GM21447 (cell line): ENCODE results near the gene IPPK.

Experiments used
- ATAC-seq: cut with Tn5 transposase; IDR thresholded peaks from one replicate; pipeline ENCODE4 v1.9.1; 2021; ENCODE audit not compliant: unreplicated experiment

The IPPK gene

DNA sequence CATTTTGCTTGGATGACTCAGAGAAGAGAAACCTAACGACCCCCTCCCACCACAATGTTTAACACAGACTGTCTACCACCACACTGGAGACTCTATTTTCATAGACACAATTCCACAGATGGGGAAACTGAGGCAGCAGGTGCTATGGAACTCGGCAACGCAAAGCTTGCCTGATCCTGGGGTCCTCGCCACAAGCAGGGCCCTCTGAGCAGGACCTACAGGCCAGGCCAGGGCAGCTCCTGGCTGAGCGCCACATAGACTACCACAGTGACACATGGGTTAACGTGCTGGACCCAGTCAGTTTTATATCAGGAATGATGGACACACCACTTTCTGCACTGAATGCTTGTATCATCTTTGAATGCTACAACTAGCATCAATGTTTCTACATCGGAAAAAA is 11.8 kb downstream of the IPPK start:
- no peak for ATAC-seq

DNA sequence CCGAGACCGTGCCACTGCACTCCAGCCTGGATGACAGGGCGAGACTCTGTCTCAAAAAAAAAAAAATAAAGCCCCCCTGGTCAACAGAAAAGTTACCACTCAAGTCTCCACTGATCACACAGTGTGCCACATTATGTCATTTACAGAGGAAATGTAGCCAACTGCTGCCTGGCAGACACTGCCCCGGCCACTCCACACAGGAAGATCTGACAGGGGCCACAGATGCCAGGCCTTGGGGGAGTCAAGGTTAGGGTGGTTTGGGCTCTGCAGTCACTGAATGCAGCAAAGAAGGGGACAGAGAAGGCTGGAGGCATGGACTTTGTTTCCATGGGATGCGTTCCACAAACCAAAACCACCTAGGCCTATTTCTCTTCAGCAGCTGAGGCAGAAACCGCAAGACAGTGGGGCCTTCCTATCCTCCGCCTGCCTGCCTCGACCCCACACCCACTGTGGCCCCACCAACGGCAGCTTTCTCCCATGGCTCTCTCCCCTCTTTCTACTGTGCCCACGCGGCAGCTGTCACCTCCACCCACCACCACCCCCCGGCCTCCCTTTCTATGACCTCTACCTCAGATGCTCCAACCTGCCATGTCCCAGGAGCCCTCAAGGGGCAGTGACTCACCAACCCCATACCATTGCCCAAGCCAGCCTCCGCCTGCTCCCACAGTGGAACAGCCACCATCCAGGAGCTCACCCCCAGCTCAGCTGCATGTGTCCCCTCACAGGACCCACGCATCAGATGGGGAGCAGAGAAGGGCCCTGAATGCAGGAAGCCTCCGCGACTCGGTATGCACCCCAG is 12.4 kb downstream of the IPPK start:
- no peak for ATAC-seq

DNA sequence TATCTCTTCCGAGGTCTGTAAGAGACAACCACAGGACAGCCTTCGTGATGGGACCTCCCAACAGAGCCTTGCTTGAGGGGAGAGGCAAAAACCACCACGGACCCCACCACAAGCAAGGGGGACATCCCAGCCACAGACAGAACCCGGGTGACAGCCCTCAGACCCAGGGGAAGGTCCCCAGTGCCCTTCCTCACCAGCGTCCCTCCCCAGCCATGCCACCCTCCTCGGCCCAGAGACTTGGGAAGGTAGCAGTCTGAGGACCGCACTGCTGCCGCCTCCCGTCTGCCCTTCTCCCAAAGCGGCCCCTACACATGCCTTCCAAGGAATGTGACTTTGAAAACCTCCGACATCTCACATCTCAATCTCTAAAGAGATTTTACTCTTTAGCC is 13.4 kb downstream of the IPPK start:
- ATAC-seq = no peak

DNA sequence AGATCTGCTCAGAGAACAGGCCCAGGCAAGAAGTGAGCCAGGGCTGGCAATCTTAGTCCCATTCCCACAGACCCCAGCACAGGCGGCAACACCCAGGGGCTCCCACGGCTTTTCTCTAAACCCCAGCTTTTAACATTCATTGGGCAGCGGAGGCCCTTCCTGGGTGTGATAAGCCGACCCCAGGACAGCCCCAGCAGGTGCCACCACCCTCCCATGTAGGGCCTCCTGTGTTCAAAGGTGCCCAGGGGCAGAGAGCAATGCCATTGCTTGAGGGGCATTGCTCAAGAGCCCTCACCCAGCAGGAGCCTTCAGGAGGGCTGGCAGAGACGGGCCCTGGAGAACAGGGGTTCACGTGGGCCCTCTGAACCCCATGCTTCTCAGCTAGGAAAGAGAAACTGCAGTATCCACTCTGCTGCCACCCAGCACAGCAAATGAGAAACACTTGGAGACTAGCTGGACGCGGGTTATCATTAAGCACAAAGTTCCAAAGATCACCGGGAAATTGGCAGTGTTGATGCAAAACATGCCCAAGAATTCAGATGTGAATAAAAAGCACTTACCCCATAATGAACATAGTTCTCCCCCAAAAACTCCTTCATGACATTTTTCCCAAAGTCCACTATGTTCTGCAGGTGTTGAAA is 13.9 kb downstream of the IPPK start:
- ATAC-seq = no peak

DNA sequence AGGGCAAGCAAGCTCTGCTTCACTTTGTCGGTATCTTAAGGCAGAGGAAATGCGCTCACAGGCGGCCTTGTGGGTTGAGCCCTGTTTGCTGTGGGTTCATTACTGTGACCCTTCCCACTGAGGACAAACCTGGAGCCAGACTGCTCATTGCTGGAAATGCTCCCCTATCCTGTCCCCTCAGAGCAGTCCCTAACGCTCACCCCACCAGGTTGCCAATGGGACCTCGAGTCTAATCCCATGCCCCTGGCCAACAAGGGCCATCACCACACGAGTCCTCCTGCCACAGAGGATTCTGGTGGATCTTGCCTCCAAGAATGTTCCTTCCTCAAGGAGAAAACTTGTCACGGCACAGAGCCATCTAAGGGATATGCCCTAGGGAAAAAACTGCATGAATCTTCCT is 14.6 kb downstream of the IPPK start:
- no peak for ATAC-seq

DNA sequence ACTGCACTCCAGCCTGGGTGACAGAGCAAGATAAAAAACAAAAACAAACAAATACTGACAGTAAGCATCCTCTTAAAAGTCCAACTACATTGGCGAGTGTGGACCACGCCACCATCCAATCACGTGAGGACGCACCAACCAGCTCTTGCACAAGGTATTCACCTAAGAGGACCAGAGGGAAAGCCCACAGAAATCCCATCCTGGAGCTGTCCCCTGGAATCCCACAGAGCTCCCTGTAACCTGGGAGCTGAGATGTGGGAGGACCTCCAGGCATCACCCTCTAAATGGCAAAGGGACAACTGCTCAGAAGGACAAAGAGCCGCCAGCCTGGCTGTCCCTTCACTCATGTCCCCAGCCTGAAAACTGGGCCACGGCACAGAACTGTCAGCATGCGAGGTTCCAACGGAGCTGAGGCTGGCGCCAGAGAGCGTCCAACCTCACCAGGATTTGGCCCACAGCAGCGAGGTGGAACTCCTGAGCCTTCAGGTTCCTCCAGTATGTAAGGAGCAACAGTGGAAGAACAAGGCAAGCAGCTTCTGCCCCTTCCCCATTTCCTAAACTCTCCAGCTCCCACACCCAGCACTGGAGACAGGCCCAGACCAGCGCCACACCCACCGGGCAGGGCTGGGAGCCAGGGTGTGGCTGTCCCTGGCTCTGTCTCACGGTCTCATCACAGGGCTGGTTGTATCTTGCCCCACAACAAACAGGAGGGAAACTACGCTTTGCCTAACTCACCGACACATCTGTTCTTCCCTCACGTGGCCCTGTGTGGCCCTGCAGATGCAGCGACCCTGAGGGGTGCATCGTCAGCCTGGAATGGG is 15.2 kb downstream of the IPPK start:
- no peak for ATAC-seq

DNA sequence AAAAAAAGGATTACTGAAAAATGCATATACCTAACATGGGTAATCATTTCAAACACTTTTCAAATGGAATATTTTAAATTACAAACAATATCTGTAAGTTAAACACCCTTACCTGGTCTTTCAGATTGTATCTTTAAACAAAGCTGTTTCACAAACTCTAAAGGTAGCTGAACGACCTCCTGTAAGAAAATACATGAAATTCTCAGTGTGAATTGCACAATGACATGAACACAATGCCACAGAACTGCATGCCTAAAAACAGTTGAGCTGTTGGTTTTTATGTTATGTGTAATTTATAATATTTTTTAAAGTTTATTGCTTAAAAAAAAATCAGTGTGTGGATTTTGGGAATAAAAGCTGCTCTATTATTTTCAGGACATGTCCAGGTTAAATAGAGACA is 17.5 kb downstream of the IPPK start:
- no peak for ATAC-seq

DNA sequence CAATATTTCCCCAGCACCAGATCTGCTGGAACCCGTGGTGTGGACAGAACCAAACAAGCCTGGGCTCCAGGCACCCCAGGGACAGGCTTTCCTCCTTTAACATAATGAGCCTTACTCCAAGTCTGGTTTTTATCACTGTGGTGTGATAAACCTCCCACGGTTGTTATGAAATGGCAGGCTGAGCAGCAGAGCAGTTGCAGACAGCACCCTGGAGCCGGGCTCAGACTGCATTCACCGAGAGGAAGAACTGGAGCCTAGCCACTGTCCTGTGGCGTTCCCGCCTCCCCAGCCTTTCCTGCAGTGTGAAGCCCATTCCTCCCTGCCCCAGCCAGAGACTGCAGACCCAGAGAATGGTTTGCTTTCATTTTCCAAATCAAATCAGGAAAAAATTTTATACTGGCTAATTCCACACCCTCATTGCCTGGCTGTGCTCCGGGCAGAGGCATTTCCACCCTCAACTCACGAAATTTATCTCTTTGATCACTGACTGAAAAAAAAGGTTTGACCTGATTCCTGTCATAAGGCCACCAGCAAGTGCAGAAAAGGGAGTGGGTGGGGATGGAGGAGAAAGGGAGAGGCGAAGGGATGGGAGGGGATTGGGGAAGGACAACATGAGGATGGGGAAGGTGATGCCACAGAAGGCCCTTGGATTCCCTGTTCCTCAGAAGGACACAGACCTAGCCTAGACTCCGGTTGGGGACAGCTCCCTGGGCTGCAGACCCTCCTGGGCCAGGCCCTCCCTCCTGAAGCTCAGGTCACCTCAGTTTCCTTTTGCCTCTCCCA is 18.9 kb downstream of the IPPK start:
- no peak for ATAC-seq

DNA sequence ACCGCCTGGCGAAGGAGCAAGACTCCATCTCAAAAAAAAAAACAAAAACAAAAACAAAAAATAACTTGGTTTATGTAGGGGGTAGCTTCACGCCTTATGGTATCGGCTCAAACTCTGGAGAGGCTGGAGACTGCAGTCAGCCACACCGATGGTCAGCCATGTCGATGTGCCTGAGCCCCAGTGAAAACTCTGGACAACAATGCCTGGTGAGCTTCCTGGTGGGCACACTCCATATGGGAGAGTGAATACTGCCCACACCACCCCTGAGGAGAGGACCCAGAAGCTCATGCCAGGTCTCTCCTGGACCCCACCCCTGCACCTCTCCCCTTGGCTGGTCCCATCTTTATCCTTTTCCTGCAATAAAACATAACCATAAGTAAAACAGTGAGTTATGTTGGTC is 19.6 kb downstream of the IPPK start:
- no peak for ATAC-seq

DNA sequence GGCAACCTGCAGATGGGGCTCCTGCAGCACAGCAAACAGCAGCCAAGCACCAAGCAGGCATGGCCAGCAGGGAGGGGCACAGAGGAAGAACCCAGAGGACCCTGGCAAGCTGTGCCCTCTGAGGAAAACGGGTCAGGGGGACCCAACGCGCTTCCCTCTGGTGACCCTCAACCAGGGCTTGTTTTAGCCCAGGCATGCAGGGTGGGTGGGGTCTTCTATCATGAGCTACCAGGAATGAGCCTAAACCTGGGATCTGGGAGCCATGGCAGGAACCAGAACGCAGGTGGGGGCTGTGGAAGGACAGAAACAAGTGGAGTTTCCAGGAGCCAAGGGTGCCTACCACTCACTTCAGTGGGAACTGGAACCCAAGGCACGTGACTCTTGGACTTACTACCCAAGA is 20.9 kb downstream of the IPPK start:
- ATAC-seq = no peak

DNA sequence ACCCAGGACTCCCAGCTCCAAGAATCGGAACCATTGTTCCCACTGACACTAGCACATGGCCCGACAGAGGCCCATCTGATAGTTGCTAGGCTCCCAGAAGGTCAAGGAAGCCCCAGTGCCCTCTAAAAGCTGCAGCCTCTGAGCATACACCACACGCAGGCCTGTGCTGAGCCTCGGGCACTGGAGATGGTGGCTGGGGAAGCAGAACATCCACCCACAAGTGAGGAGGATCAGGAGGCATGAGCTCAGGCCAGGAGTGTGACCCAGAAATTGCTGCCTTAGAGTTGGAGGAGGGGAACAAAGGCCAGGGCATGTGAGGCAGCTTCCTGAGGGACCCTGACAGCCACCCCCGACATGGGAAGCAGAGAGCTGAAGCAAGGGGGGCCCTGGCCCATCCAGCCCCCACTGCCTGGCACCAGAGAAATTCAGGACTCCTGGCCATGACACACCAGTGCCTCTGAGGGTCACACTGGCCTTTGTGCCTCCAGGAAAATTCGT is 21.4 kb downstream of the IPPK start:
- ATAC-seq = no peak

DNA sequence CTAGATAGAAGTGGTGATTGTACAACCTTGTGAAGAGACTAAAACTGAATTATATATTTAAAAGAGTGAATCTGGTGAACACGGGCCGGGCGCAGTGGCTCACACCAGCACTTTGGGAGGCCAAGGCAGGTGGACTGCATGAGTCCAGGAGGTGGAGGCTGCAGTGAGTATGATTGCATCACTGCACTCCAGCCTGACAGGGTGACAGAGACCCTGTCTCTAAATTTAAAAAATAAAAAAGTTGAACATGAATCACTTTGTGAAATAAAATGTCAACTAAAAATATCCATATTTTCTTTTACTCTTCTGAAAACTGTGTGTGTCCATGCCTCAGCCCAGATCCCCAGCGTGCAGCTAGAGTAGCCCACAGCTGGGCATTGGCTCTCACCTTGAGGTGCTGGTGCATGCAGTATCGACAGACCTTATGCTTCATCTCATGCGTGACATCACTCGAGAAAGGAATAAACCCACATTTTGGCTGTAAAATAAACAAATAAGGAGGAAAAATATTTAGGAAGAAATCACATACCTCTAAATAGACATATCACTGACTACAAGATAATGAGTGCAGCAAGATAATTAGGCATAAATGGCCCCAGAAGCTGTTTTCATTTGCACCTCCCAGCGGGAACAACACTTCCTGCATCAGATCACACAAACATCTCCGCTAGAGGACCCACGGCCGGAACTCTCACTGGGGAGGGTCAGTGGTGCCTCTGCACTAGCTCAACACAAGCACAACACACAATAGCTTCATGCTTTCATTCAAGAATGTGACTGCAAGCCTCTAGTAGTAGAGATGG is 22.1 kb downstream of the IPPK start:
- ATAC-seq = no peak

DNA sequence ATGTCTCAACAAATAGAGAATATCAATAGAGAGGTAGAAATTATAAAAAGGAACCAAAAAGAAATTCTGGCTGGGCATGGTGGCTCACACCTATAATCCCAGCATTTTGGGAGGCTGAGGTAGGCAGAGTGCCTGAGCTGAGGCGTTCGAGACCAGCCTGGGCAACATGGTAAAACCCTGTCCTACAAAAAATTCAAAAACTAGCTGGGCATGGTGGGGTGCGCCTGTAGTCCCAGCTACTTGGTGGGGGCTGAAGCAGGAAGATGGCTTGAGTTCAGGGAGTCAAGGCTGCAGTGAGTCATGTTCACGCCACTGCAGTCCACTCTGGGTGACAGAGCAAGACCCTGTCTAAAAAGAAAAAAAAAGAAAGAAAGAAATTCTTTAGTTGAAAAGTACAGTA is 24.9 kb downstream of the IPPK start:
- ATAC-seq = no peak

DNA sequence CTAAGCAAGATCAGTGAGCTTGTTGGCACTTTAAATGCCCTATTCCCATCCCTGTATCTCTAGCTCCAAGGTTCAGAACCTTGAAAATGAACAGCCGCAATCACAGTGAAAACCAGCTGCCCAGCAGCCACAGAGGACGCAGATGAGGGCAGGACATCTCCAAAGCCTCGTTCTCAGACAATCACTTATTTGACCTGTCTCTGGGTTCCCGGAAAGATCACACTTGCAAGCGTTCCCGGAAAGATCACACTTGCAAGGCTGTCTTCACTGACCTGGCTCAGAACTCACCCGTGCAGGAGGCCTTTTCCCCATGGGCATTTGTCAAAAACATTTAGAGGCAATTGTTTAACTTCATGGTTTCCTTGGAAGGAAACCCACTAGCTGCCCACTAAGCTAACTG is 25.7 kb downstream of the IPPK start:
- ATAC-seq = no peak

DNA sequence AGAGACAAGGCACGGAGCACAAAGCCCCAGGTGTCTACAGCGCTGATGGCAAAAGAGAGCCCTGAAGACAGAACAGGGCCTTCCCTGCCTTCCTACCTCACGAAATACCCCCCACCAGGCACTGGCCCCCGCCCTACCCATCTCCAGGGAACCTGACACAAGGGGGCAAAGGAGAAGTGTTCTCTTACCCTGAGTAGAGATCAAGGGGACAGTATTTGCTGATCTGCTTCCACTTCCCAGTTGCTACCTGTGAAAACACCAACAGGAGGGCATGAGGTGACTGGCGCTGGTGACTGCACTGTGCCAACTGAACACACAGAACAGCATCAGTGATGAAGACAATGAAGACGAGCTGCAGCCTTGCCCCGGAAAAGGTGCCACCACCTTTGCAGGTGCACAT is 27.4 kb downstream of the IPPK start:
- no peak for ATAC-seq

DNA sequence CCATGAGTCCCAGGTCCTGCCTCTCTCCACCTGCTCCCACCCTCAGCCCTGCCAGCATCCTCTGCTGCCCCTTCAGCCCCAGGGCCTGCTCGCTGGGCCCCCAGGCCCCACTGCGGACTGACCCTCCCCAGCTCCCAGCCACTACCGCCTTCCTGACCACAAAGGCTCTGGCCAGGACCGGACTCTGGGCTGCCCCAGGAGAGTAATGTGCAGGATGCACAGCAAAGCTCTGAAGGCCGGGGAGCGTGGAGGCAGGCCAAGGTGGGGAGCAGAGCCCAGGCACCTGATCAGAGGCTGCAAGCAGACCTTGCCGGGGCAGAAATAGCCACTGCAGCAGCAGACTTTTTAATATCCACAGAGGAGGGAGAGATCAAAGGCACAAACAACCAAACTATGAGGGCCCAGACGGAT is 27.9 kb downstream of the IPPK start:
- no peak for ATAC-seq

DNA sequence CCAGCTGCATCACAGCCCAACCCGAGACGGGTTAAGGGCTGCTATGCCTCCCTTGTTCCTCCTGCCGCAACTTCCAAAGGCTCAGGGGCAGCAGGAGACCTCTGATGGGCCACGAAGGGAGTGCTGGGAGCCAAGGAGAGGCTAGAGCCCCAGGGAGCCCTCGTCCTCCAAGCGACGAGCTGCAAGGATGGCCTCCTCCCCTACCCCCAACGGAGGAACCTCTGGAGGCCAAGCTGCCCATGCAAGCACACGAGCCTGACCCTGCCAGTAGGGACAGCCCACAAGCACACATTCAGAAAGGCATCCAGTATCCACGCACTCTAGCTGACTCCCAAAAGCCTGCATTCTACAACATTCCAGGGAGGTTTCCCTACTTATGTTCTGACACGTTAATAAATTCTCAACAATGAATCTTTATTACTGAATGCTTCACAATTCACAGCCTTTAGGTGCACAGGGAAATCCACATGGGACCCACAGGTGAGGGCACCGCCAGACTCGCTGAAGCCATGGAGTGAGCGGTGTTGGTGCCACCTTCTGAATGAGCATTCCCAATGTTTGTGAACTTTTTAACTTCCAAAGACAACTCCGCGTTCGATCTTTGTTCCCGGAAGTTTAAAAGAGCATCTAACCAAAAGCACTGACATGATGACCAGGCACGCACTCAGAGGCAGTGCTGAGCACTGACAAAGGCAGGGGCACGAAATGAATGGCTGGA is 28.7 kb downstream of the IPPK start:
- ATAC-seq = no peak

DNA sequence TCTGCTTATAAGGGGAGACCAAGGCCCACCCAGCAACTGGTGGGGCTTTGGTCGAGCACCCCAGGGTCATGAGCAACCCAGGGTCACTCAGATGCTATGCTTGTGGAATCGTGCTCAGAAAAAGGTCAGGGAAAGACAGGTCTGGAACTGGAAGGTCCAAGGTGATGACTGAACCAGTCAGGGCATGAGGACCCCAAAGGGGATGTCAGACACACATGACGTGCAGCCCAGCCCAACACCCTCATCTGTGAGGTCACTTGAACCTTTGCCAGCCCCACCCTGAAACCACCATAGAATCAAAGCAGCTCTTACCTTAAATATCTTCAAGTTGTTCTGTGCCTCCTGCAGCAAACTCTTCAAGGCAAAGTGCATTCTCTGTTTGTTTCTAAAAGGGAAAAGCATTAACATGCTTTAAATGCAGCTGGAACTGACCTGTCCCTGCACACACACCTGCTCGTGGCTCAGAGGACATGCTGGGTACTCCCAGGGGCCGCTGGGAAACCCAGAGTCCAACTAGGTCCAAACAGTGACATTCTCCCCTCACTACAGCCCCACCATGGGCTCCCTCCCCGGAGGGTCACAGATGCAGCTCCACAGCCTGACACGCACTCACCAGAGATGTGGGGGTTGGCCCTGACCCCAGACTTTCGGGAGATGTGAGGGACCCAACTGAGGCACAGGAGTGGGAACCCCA is 29.4 kb downstream of the IPPK start:
- no peak for ATAC-seq

DNA sequence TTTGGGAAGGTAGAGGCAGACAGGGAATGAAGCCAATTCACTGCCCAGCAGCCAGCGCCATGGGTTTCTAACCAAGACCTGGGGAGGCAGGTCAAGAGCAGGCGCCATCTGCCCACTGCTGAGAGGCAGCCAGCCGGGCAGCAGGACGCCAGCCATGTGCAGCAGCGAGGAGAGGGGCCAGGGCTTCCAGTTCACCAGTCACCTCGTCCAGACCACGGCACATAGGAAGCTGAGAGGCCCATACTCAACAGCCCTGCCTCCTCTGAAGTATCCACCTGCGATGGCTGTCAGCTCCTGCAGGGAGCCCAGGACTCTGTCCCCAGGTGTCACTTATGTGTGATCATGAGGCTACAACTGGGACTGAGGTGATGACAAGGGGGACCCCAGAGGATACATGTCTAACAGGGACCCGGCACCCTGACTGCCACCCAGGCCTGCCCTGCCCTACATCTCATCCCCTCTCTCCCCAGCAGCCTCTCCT is 30.1 kb downstream of the IPPK start:
- ATAC-seq = no peak
